WTC11 (cell line): ENCODE results near the gene RSPH10B.

Experiments used
- CTCF ChIP-seq: fragments of 200-600 bp; IDR thresholded peaks from 2 replicates; pipeline ENCODE4 v1.8.0; 2022; ENCODE audit warnings: antibody characterized with exemption
- JUN ChIP-seq: sonication (generic); formaldehyde crosslinking; IDR thresholded peaks from 2 replicates; pipeline ENCODE4 v1.8.0; 2023; ENCODE audit warnings: mild to moderate bottlenecking, missing genetic modification reagents

- no peak for TF ChIP-seq CTCF
- no peak for TF ChIP-seq JUN (CRISPR knock-in tag)
Measured at GRCh38 chr7:6015917-6016652, 45.6 kb upstream of the RSPH10B start.
